Measurements from ENCODE around the gene OR2H1.

- TF ChIP-seq CTCF (IDR thresholded peaks at IDR 0.05) (no peak), POLR2A (IDR thresholded peaks at IDR 0.05) (no peak)
Observed at GRCh38 chr6:29494131-29494530, 37.2 kb downstream of the OR2H1 start.
